KMS-11 (cell line): Measurements from ENCODE around the gene SLC22A7.

ENCODE experiments used
- H2AFZ ChIP-seq: fragments of 200-600 bp; sonication (generic); 2 replicates; pipeline ENCODE4 v1.6.1; 2016; ENCODE audit warnings: antibody characterized with exemption, mixed run types, low read depth
- H3K27ac ChIP-seq: fragments of 200-600 bp; sonication (generic); 2 replicates; pipeline ENCODE4 v1.6.1; 2016; ENCODE audit warnings: mild to moderate bottlenecking, mixed run types
- H3K27me3 ChIP-seq: fragments of 200-600 bp; sonication (generic); 2 replicates; pipeline ENCODE4 v1.6.1; 2017; ENCODE audit warnings: mild to moderate bottlenecking, low read depth, mixed run types, moderate library complexity; ENCODE audit not compliant: insufficient read depth
- H3K36me3 ChIP-seq: fragments of 200-600 bp; sonication (generic); 2 replicates; pipeline ENCODE4 v1.6.1; 2017; ENCODE audit warnings: mild to moderate bottlenecking, mixed run types; ENCODE audit not compliant: insufficient read depth
- H3K4me1 ChIP-seq: fragments of 200-600 bp; sonication (generic); 2 replicates; pipeline ENCODE4 v1.6.1; 2016; ENCODE audit warnings: mild to moderate bottlenecking, low read depth, mixed run types; ENCODE audit not compliant: poor library complexity, severe bottlenecking
- H3K4me2 ChIP-seq: fragments of 200-600 bp; sonication (generic); 2 replicates; pipeline ENCODE4 v1.7.0; 2016; ENCODE audit warnings: mild to moderate bottlenecking, mixed run types
- H3K4me3 ChIP-seq: fragments of 200-600 bp; sonication (generic); IDR thresholded peaks from 2 replicates; pipeline ENCODE4 v1.6.1; 2017; ENCODE audit warnings: low read depth, low read length, mixed read lengths; ENCODE audit not compliant: insufficient read depth
- H3K79me2 ChIP-seq: fragments of 200-600 bp; sonication (generic); 2 replicates; pipeline ENCODE4 v1.6.1; 2016; ENCODE audit warnings: low read depth, mixed run types; ENCODE audit not compliant: insufficient read depth
- H3K9ac ChIP-seq: fragments of 200-600 bp; sonication (generic); 2 replicates; pipeline ENCODE4 v1.6.1; 2016; ENCODE audit warnings: mild to moderate bottlenecking, mixed run types
- H4K20me1 ChIP-seq: fragments of 200-600 bp; sonication (generic); 2 replicates; pipeline ENCODE4 v1.6.1; 2016; ENCODE audit warnings: mild to moderate bottlenecking, mixed run types; ENCODE audit not compliant: insufficient read depth
- TF ChIP-seq, protein P1 (sequence below): fragments of 200-600 bp; sonication (generic); conservative IDR thresholded peaks from 2 replicates; pipeline ENCODE4 v1.6.1; 2017; ENCODE audit warnings: low read depth, mild to moderate bottlenecking, antibody characterized with exemption, low read length, moderate library complexity, mixed read lengths

Gene SLC22A7

DNA sequence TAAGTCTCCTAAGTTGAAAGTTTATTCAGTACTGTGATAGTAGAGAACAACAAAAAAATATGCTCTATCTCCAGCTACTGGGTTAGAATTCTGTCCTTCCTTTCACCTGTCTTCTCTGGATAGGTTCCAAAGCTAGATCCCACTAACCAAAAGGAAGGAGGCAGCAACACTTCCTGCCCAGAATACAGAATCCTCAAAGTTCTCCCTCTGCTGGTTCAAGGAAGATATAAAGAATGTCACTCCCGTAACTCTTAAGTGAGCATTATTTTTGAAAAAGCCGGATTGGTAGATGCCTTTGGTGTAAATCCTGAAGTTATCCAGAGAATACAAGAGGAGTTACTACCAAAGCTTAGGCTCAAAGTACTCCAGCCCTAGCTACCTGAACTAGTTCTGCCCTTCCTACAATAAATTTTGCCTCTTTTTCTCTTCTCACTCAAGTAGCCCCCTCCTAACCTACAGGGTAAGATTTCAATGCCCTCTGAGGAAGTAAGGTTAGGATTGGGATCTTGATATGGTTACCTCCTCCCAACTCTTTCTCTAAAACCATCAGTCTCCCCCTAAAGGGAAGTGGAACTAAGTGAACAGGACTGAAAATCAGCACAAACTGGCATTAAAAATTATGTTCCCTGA, 36.5 kb downstream of the SLC22A7 start:
- H3K4me2 ChIP-seq: no peak overlapping the region
- H3K27ac ChIP-seq: no peak overlapping the region
- H4K20me1 ChIP-seq: no peaks in the 10 kb centered on the region

GRCh38 chr6:43335469-43335868, 37.4 kb downstream of the SLC22A7 start:
- Histone ChIP-seq H4K20me1 (no peaks in the 10 kb centered on the region), H3K79me2 (no peaks in the 10 kb centered on the region), H3K4me3 (no peak overlapping the region), H3K27me3 (no peaks in the 10 kb centered on the region), H3K27ac (no peak overlapping the region), H3K36me3 (no peaks in the 10 kb centered on the region), H3K9ac (no peak overlapping the region), H3K4me1 (no peaks in the 10 kb centered on the region), H2AFZ (no peak overlapping the region), H3K4me2 (no peak overlapping the region)
- TF ChIP-seq, protein P1, sequence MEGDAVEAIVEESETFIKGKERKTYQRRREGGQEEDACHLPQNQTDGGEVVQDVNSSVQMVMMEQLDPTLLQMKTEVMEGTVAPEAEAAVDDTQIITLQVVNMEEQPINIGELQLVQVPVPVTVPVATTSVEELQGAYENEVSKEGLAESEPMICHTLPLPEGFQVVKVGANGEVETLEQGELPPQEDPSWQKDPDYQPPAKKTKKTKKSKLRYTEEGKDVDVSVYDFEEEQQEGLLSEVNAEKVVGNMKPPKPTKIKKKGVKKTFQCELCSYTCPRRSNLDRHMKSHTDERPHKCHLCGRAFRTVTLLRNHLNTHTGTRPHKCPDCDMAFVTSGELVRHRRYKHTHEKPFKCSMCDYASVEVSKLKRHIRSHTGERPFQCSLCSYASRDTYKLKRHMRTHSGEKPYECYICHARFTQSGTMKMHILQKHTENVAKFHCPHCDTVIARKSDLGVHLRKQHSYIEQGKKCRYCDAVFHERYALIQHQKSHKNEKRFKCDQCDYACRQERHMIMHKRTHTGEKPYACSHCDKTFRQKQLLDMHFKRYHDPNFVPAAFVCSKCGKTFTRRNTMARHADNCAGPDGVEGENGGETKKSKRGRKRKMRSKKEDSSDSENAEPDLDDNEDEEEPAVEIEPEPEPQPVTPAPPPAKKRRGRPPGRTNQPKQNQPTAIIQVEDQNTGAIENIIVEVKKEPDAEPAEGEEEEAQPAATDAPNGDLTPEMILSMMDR: no peak

More for the DNA sequence above, 36.5 kb downstream of the SLC22A7 start:
- Histone ChIP-seq H3K9ac (no peak overlapping the region), H3K36me3 (no peaks in the 10 kb centered on the region), H3K4me1 (no peaks in the 10 kb centered on the region), H3K27me3 (no peaks in the 10 kb centered on the region), H2AFZ (no peak overlapping the region), H3K79me2 (no peaks in the 10 kb centered on the region), H3K4me3 (no peak overlapping the region)
- TF ChIP-seq, protein P1: peak; percentile 49

DNA sequence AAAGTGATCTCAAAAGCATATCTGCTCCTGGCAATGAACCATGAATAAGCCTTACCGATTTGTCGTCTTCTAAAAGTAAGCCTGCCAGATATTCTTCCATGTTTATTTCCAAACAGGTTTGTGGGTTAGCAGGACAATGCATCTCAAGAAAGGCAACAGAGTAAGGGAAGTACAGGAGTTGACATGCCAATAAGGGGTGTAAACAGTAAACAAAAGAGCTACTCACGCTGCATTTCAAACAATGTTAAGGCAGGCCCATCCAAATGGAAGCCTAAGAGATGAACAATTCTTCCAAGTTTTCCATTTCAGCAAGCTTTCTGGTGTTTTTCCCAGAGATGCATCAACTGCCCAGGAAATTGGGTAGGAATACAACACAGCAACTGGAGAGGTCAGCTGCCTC, 38.3 kb downstream of the SLC22A7 start:
- H3K36me3 ChIP-seq: no peaks in the 10 kb centered on the region
- H2AFZ ChIP-seq: no peak overlapping the region
- no peaks in the 10 kb centered on the region for H3K27me3 ChIP-seq
- no peak overlapping the region for H3K9ac ChIP-seq
- H4K20me1 ChIP-seq: no peaks in the 10 kb centered on the region
- H3K4me1 ChIP-seq: no peaks in the 10 kb centered on the region
- no peak overlapping the region for H3K4me2 ChIP-seq
- H3K79me2 ChIP-seq: no peaks in the 10 kb centered on the region
- no peak overlapping the region for H3K4me3 ChIP-seq
- TF ChIP-seq, protein P1: no peak
- no peak overlapping the region for H3K27ac ChIP-seq

DNA sequence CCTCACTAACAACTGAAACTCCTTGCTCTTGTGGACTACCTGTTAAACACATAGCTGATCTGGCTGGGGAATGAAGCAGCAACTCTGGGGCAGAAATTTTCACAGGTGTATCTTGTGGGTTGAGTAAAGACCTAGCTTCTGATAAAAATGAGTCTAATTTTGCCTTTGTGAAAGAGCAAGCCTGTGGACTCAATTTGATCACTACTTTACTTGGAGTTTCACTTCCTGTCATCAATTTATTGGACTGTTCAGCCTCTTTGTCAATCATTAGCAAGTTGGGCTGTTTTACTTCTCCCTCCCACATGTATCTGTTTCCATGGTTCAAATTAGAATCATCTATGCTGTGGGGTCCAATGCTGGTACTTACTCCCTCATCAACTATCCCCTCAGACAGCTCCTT, 40.2 kb downstream of the SLC22A7 start:
- TF ChIP-seq, protein P1: no peak
- no peaks in the 10 kb centered on the region for H3K27me3 ChIP-seq
- no peak overlapping the region for H3K27ac ChIP-seq
- H3K4me2 ChIP-seq: no peak overlapping the region
- H2AFZ ChIP-seq: no peak overlapping the region
- no peak overlapping the region for H3K4me3 ChIP-seq
- H3K9ac ChIP-seq: no peak overlapping the region
- no peaks in the 10 kb centered on the region for H3K4me1 ChIP-seq
- no peaks in the 10 kb centered on the region for H3K36me3 ChIP-seq
- no peaks in the 10 kb centered on the region for H4K20me1 ChIP-seq
- no peaks in the 10 kb centered on the region for H3K79me2 ChIP-seq
